Panc1 (cell line): ENCODE measurements around the gene PCDHB13. TPM values are rescaled to one million over a fixed set of nuclear protein-coding genes. Genes with fewer than 3 reads are reported as not detected.
"Not testable (repeated sequence)": the region's sequence is repeated elsewhere in the genome, so short reads cannot be mapped to it uniquely, and the experiment has no call there.

Experiments used
- ATAC-seq: fragments of 200-7000 bp; cut with Tn5 transposase; 2 replicates; pipeline ENCODE4 v1.9.1; 2020; ENCODE audit warnings: mild to moderate bottlenecking, moderate library complexity
- BruUV-seq: library from RNA; stranded (reverse); fragments of 400-500 nt; replicated peaks from 2 replicates; lab custom pipeline; 2021; lab: Mats Ljungman, UMichigan
- CTCF ChIA-PET: fragments of 300-600 bp; sonication (Branson Sonifier 250); formaldehyde crosslinking; loops from one replicate; lab custom pipeline; 2022; ENCODE audit warnings: antibody characterized with exemption; lab: Charles Lee
- POLR2A ChIA-PET: fragments of 300-600 bp; sonication (Branson Sonifier 250); formaldehyde crosslinking; loops from one replicate; lab custom pipeline; 2022; ENCODE audit warnings: antibody characterized with exemption; lab: Charles Lee
- DNase-seq: peaks from one replicate; pipeline ENCODE4 v3.0.0-alpha.2; 2010; ENCODE audit warnings: low read depth, low spot score
- H3K27ac ChIP-seq: 2 replicates; pipeline ENCODE4 v1.5.1; 2011; ENCODE audit warnings: mild to moderate bottlenecking, low read length, inconsistent platforms
- H3K27me3 ChIP-seq: fragments of 200-500 bp; sonication (Bioruptor generic); 2 replicates; pipeline ENCODE4 v1.6.0; 2014; ENCODE audit warnings: low read length, inconsistent platforms; ENCODE audit not compliant: control insufficient read depth, insufficient read depth
- H3K36me3 ChIP-seq: fragments of 200-500 bp; sonication (Bioruptor generic); 2 replicates; pipeline ENCODE4 v1.5.1; 2014; ENCODE audit warnings: inconsistent platforms, mild to moderate bottlenecking, low read length, moderate library complexity; ENCODE audit not compliant: control insufficient read depth, insufficient read depth
- H3K4me1 ChIP-seq: 2 replicates; pipeline ENCODE4 v1.5.1; 2011; ENCODE audit warnings: inconsistent platforms, mild to moderate bottlenecking, low read length, moderate library complexity; ENCODE audit not compliant: control insufficient read depth, insufficient read depth
- H3K4me3 ChIP-seq, 2 experiments: 2 replicates each; pipeline ENCODE4 v1.5.1; 2011 to 2012; ENCODE audit warnings: low read depth in 2 of 2, low read length in 2 of 2, mild to moderate bottlenecking in 2 of 2, inconsistent platforms in 1 of 2, moderate library complexity in 1 of 2
- H3K9me3 ChIP-seq: fragments of 200-500 bp; sonication (Bioruptor generic); 2 replicates; pipeline ENCODE4 v1.5.1; 2014; ENCODE audit warnings: low read depth, mild to moderate bottlenecking, inconsistent platforms, low read length, moderate library complexity; ENCODE audit not compliant: control insufficient read depth, insufficient read depth
- CTCF ChIP-seq: fragments of 450-650 bp; IDR thresholded peaks from 2 replicates; pipeline ENCODE4 v1.5.1; 2017; ENCODE audit warnings: mild to moderate bottlenecking
- POLR2AphosphoS5 ChIP-seq: IDR thresholded peaks from 2 replicates; pipeline ENCODE4 v1.6.1; 2012; ENCODE audit warnings: mild to moderate bottlenecking, low read depth, low read length, moderate library complexity
- REST ChIP-seq, 2 experiments: IDR thresholded peaks; 2 replicates each; pipeline ENCODE4 v1.6.1; 2011 to 2012; ENCODE audit warnings: low read depth in 2 of 2, control low read depth in 1 of 2, low read length in 1 of 2, mild to moderate bottlenecking in 1 of 2, moderate library complexity in 1 of 2; ENCODE audit not compliant: insufficient read depth in 1 of 2
- SIN3A ChIP-seq: IDR thresholded peaks from 2 replicates; pipeline ENCODE4 v1.6.1; 2012; ENCODE audit warnings: low read depth, mild to moderate bottlenecking, low read length, moderate library complexity, borderline replicate concordance; ENCODE audit not compliant: insufficient read depth
- TCF7L2 ChIP-seq: IDR thresholded peaks from 2 replicates; pipeline ENCODE4 v1.6.1; 2011; ENCODE audit warnings: mild to moderate bottlenecking, low read depth, low read length, inconsistent platforms
- in situ Hi-C: cut with HindIII; loops from 2 replicates; pipeline ENCODE4 v1.10.0; 2016; ENCODE audit warnings: low sequenced_read_pairs, low pct_unique_long_range_greater_than_20kb
- intact Hi-C: fragments of 100-400 bp; cut with micrococcal nuclease; formaldehyde crosslinking; loops from one replicate; pipeline ENCODE4 v1.10.0; 2022; ENCODE audit not compliant: unreplicated experiment
- total RNA-seq: library from RNA; stranded (reverse); gene quantifications from one replicate; pipeline ENCODE4 v1.2.1, GENCODE V29; 2021; ENCODE audit not compliant: unreplicated experiment

PCDHB13 gene
- total RNA-seq, 1 experiment from 2014 or later: 1.0 TPM

GRCh38 chr5:141245250-141245717 is 31.6 kb downstream of the PCDHB13 start, which contains the start of gene PCDHB15:
PCDHB15 (plus strand) TSS chr5:141245395; CDS start chr5:141245579, 184 bp downstream.
- DNase-seq: no peak
- CTCF ChIA-PET: no interaction called here
- Histone ChIP-seq H3K4me1 (no peaks in the 10 kb centered on the region), H3K36me3 (no peaks in the 10 kb centered on the region), H3K4me3 (no peak within 1 kb of the TSS), H3K27me3 (no peaks in the 10 kb centered on the region), H3K9me3 (peaks cover 53% of the 10 kb centered on the region), H3K27ac (no peak within 1 kb of the TSS)
- in situ Hi-C loops (no loop called here), intact Hi-C loops (no loop called here)
- TF ChIP-seq SIN3A: no peak
- no peak for TF ChIP-seq CTCF
- TF ChIP-seq POLR2AphosphoS5: no peak
- TF ChIP-seq TCF7L2: no peak
- no peak for TF ChIP-seq REST (IDR thresholded peaks at IDR 0.05; ENCODE audit: insufficient read depth in 1 of 2, low read depth in 2 of 2, low read length in 1 of 2)
- POLR2A ChIA-PET: interaction anchor here (0.7 kb wide), 1 partner anchor 46 kb away, joined by 7 read pairs; the partner anchor contains the start of gene PCDHB11
- no peak for ATAC-seq
- BruUV-seq: no TSS peak

- not testable (repeated sequence) for H3K27me3 ChIP-seq
These were observed 33.3 kb downstream of the PCDHB13 start for GRCh38 chr5:141246971-141247370.

GRCh38 chr5:141247434-141247833 is 33.7 kb downstream of the PCDHB13 start:
- DNase-seq, intact Hi-C loops, ATAC-seq, H3K27me3 ChIP-seq, CTCF ChIA-PET, H3K36me3 ChIP-seq, H3K4me1 ChIP-seq, BruUV-seq, H3K4me3 ChIP-seq, in situ Hi-C loops, H3K27ac ChIP-seq, POLR2A ChIA-PET: not testable (repeated sequence)
- H3K9me3 ChIP-seq: peaks cover 66% of the 10 kb centered on the region

More at GRCh38 chr5:141246971-141247370, 33.3 kb downstream of the PCDHB13 start:
- H3K36me3 ChIP-seq, H3K27ac ChIP-seq, H3K4me1 ChIP-seq, ATAC-seq, POLR2A ChIA-PET, H3K4me3 ChIP-seq, intact Hi-C loops, CTCF ChIA-PET, BruUV-seq, DNase-seq, in situ Hi-C loops: not testable (repeated sequence)
- peaks cover 64% of the 10 kb centered on the region for H3K9me3 ChIP-seq
